GM19467 (cell line): ENCODE measurements around the gene TYR.
"Not testable (repeated sequence)": the region's sequence is repeated elsewhere in the genome, so short reads cannot be mapped to it uniquely, and the experiment has no call there.

Experiments used
- ATAC-seq: cut with Tn5 transposase; IDR thresholded peaks from one replicate; pipeline ENCODE4 v1.9.1; 2021; ENCODE audit warnings: mild to moderate bottlenecking, moderate library complexity; ENCODE audit not compliant: unreplicated experiment

TYR gene

DNA sequence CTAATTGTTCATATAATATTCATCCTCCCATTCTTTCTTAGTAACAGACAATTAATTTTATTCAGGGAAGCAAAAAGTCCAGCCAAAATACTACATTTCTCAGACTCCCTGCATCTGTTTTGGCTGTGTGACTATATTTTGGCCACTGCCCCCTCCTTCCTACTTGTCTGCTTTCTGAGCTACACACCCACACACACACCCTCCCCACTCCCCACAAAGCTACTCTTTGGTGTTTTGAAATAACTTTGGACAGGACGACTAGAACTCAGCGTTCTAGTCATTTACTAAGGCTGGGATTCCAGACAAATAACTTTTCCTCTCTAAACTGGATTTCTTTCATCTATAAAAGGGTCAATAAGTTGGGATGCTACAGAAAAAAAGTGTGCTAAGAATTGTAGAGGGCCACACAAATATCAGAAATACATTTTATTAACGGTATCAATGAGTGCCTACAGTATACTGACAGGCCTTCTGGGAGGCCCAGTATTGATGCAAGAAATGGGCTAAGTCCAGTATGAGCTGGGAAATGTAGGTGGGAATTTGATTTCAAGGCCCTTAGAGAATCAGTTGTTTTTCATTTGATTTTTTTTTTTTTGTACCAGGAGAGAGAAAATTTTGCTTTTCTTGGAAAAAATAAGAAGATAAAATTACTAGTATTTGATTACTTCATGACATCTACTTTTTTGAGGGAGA is 165.4 kb downstream of the TYR start:
- ATAC-seq = not testable (repeated sequence)
